Neural progenitor cell (in vitro differentiated cells): Measurements from ENCODE around the gene CCL23.

ENCODE experiments used
- CTCF ChIP-seq: fragments of 200-600 bp; sonication (generic); IDR thresholded peaks from 2 replicates; pipeline ENCODE4 v1.5.1; 2017; ENCODE audit warnings: antibody characterized with exemption, mild to moderate bottlenecking
- EZH2 ChIP-seq: fragments of 200-600 bp; sonication (generic); IDR thresholded peaks from 2 replicates; pipeline ENCODE4 v1.6.1; 2017; ENCODE audit warnings: antibody characterized with exemption, mild to moderate bottlenecking, moderate library complexity
- EZH2phosphoT487 ChIP-seq: fragments of 200-600 bp; sonication (generic); IDR thresholded peaks from 2 replicates; pipeline ENCODE4 v1.6.1; 2017; ENCODE audit warnings: antibody characterized with exemption

- TF ChIP-seq CTCF (no peak), EZH2 (no peak), EZH2phosphoT487 (no peak)
Measured at GRCh38 chr17:36063786-36064541, 46.2 kb upstream of the CCL23 start, which contains the start of gene CCL18.
